Natural killer cell (primary cell): ENCODE data around the gene CLSTN2. TPM values are rescaled to one million over a fixed set of nuclear protein-coding genes. Genes with fewer than 3 reads are reported as not detected.

Source experiments
- ATAC-seq, 3 donors: fragments of 150-1000 bp in 2 of 3; fragments of 200-7000 bp in 1 of 3; cut with Tn5 transposase; 1 replicate in 1 of 3; 2 replicates in 2 of 3; pipeline ENCODE4 v1.10.0; 2021; ENCODE audit warnings: mild to moderate bottlenecking in 2 of 3, moderate library complexity in 2 of 3
- DNase-seq, 2 donors: peaks; one replicate each; pipeline versions ENCODE4 v3.0.0 to v3.0.0-alpha.2; 2013 to 2021; ENCODE audit warnings: mixed read lengths in 1 of 2
- H3K27ac ChIP-seq: one replicate; pipeline ENCODE4 v1.5.1; 2013; ENCODE audit warnings: mild to moderate bottlenecking, low read length
- H3K27me3 ChIP-seq: one replicate; pipeline ENCODE4 v1.6.1; 2013; ENCODE audit warnings: low read length; ENCODE audit not compliant: control insufficient read depth, insufficient read depth
- H3K36me3 ChIP-seq: one replicate; pipeline ENCODE4 v1.6.1; 2013; ENCODE audit warnings: low read length; ENCODE audit not compliant: control insufficient read depth, insufficient read depth
- H3K4me1 ChIP-seq: one replicate; pipeline ENCODE4 v1.6.1; 2013; ENCODE audit warnings: low read length; ENCODE audit not compliant: control insufficient read depth, insufficient read depth
- H3K4me3 ChIP-seq: one replicate; pipeline ENCODE4 v1.5.1; 2013; ENCODE audit warnings: low read length
- H3K9me3 ChIP-seq: one replicate; pipeline ENCODE4 v1.6.1; 2013; ENCODE audit warnings: low read length; ENCODE audit not compliant: control insufficient read depth, insufficient read depth
- H3K27ac Mint-ChIP-seq, 2 donors: one replicate each; pipeline ENCODE4 v1.8.0; 2022; ENCODE audit warnings: mild to moderate bottlenecking in 2 of 2, mixed read lengths in 2 of 2, moderate library complexity in 1 of 2
- H3K27me3 Mint-ChIP-seq, 2 donors: one replicate each; pipeline ENCODE4 v1.8.0; 2022; ENCODE audit warnings: low read depth in 2 of 2, mixed read lengths in 2 of 2
- H3K36me3 Mint-ChIP-seq: one replicate; pipeline ENCODE4 v1.8.0; 2022; ENCODE audit warnings: mixed read lengths
- H3K4me1 Mint-ChIP-seq, 2 donors: one replicate each; pipeline ENCODE4 v1.8.0; 2022; ENCODE audit warnings: mixed read lengths in 2 of 2
- H3K4me3 Mint-ChIP-seq: one replicate; pipeline ENCODE4 v1.8.0; 2022; ENCODE audit warnings: mild to moderate bottlenecking, moderate library complexity, mixed read lengths
- H3K9me3 Mint-ChIP-seq, 2 donors: one replicate each; pipeline ENCODE4 v1.8.0; 2022; ENCODE audit warnings: mixed read lengths in 2 of 2
- WGBS: methylation state at CpG from one replicate; pipeline ENCODE4 v1.1.7; 2013; ENCODE audit warnings: missing lambda C conversion rate; ENCODE audit not compliant: insufficient coverage; 5-methylcytosine and 5-hydroxymethylcytosine counted together
- intact Hi-C: fragments of 100-400 bp; cut with micrococcal nuclease; formaldehyde crosslinking; loops from one replicate; pipeline ENCODE4 v1.14.2; 2022
- total RNA-seq, 4 donors: library from RNA; stranded (reverse); fragments of 120-200 nt in 1 of 4; gene quantifications; one replicate each; pipeline versions ENCODE4 v1.2.3 to v1.2.4, GENCODE V29; 2013 to 2022
- TF ChIP-seq, protein P1 (sequence below): fragments of 200-600 bp; IDR thresholded peaks from one replicate; pipeline ENCODE4 v1.8.0; 2022; ENCODE audit warnings: antibody characterized with exemption

CLSTN2 gene
- total RNA-seq, 3 donors from 2014 or later (not counting 1 experiment from before 2014, with no cell fraction given): 0.05 TPM; not detected in 2

DNA sequence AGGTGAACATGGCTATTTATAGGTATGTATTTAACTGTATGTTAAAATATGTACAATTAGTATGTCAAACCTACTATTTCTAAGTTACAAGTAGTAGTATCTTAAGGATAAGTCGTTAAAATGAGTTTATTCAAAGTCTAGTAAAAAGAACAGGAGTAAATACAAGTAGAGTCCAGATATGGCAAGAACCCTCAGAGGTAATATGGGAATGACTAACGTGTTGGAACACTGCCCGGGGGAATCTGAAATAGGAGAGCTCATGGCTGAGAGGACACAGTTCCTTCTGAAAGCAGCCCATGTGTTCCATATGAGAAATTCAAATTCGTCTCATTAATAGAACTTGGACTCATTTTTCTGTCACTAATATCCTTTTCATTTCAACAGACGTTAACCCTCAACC, 158.8 kb downstream of the CLSTN2 start:
- Mint-ChIP-seq H3K36me3 (no peaks in the 10 kb centered on the region), H3K4me3 (no peak overlapping the region), H3K9me3 (no peaks in the 10 kb centered on the region), H3K4me1 (no peaks in the 10 kb centered on the region), H3K27me3 (no peaks in the 10 kb centered on the region), H3K27ac (no peak overlapping the region)
- no peak overlapping the region for H3K4me3 ChIP-seq
- no peak overlapping the region for H3K27ac ChIP-seq
- WGBS: 68% methylated on average over 5 of the region's 5 CpGs
- TF ChIP-seq, protein P1, sequence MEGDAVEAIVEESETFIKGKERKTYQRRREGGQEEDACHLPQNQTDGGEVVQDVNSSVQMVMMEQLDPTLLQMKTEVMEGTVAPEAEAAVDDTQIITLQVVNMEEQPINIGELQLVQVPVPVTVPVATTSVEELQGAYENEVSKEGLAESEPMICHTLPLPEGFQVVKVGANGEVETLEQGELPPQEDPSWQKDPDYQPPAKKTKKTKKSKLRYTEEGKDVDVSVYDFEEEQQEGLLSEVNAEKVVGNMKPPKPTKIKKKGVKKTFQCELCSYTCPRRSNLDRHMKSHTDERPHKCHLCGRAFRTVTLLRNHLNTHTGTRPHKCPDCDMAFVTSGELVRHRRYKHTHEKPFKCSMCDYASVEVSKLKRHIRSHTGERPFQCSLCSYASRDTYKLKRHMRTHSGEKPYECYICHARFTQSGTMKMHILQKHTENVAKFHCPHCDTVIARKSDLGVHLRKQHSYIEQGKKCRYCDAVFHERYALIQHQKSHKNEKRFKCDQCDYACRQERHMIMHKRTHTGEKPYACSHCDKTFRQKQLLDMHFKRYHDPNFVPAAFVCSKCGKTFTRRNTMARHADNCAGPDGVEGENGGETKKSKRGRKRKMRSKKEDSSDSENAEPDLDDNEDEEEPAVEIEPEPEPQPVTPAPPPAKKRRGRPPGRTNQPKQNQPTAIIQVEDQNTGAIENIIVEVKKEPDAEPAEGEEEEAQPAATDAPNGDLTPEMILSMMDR: no peak
- H3K36me3 ChIP-seq: no peaks in the 10 kb centered on the region
- ATAC-seq (no peak), DNase-seq (no peak)
- peaks cover 2% of the 10 kb centered on the region for H3K9me3 ChIP-seq
- H3K27me3 ChIP-seq: no peaks in the 10 kb centered on the region
- intact Hi-C loops: no loop called here
- no peaks in the 10 kb centered on the region for H3K4me1 ChIP-seq

DNA sequence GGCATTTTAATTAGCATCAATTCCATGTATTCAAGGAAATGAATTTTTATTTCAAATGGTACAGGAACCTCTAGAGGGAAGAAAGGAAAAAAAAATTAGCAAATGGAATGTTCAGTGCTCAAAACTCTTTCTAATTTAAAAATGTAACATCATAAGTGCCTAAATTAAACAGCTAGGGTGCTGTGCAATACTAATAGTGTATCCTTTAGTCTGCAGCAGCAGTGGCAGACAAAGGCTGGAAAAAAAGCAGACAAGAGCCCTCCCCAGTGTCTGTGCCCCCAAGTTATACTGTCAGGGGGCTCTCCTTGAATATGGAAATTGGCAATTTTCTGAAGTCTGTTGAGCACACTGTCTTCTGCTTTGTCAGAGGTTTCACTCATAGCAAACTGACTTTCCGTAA, 159.5 kb downstream of the CLSTN2 start:
- H3K27ac Mint-ChIP-seq: no peak overlapping the region
- H3K27me3 Mint-ChIP-seq: no peaks in the 10 kb centered on the region
- H3K9me3 Mint-ChIP-seq: no peaks in the 10 kb centered on the region
- Histone ChIP-seq H3K9me3 (peaks cover 2% of the 10 kb centered on the region), H3K4me3 (no peak overlapping the region), H3K4me1 (no peaks in the 10 kb centered on the region), H3K36me3 (no peaks in the 10 kb centered on the region), H3K27me3 (no peaks in the 10 kb centered on the region), H3K27ac (no peak overlapping the region)
- no peaks in the 10 kb centered on the region for H3K36me3 Mint-ChIP-seq
- DNase-seq (no peak), ATAC-seq (no peak)
- intact Hi-C loops: no loop called here
- WGBS: 100% methylated on average over 1 of the region's 1 CpG
- TF ChIP-seq, protein P1: no peak
- no peaks in the 10 kb centered on the region for H3K4me1 Mint-ChIP-seq
- H3K4me3 Mint-ChIP-seq: no peak overlapping the region

DNA sequence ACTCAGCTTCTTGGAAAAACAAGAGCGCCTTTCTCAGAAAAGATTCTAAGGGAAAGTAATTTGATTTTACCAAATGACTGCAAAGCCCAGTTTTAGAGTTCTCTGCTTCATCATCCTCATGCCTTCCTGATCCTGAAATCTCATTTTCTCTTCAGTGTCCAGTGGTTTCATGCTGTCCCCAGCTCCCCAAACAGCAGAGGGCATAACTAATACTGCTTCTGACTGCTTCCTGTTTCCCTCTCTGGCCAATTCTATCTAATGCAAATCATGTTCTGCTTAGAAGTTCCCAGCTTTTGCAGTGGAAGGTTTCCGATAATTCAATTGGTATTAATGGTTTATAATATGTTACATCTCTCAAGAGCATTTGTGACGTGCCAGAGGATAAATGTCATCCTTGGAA, 161.1 kb downstream of the CLSTN2 start:
- Histone ChIP-seq H3K27me3 (no peaks in the 10 kb centered on the region), H3K9me3 (no peaks in the 10 kb centered on the region), H3K4me1 (no peaks in the 10 kb centered on the region), H3K4me3 (no peak overlapping the region), H3K27ac (no peak overlapping the region), H3K36me3 (no peaks in the 10 kb centered on the region)
- Mint-ChIP-seq H3K36me3 (no peaks in the 10 kb centered on the region), H3K27ac (no peak overlapping the region), H3K4me3 (no peak overlapping the region), H3K4me1 (no peaks in the 10 kb centered on the region), H3K27me3 (peaks cover 0 to 4% of the 10 kb centered on the region in 2 donors), H3K9me3 (no peaks in the 10 kb centered on the region)
- DNase-seq (no peak), ATAC-seq (no peak)
- TF ChIP-seq, protein P1: no peak
- 72% methylated on average over 3 of the region's 3 CpGs for WGBS
- intact Hi-C loops: no loop called here

DNA sequence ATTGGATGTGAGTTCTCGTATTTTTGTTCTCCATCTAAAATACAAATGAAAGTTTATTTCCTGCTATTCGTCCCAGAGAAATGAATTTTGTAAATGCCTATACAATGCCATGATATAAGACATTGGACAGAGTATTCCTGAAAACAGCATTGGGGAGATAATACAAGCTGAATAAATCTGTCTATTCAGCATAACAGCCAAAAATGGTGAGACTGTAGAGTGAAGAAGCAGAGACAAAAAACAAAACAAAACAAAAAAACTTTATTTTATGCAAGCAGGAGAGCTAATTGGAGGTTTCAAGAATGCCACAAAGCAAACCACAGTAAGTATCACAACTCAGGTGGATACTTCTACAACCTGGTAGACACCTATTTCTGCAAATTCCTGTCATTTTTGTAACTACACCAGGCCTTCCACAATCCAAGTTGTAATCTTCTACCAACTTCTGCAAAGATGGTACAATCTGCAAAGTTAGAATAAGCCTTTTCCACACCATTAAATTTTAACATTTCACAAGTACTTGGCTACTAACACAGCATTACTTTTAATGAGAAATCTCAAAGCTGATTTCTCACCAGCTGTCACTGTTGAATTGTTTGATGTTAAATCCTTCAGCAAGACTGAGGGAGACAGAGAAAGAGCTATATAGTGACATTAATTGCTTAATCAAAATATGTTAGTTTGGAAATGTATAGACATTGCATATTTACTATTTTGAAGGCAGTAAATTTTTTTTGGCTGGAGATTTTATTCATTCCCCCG, 163.1 kb downstream of the CLSTN2 start:
- no peaks in the 10 kb centered on the region for H3K27me3 ChIP-seq
- no peaks in the 10 kb centered on the region for H3K9me3 ChIP-seq
- no peaks in the 10 kb centered on the region for H3K9me3 Mint-ChIP-seq
- H3K36me3 ChIP-seq: no peaks in the 10 kb centered on the region
- no peaks in the 10 kb centered on the region for H3K36me3 Mint-ChIP-seq
- no peak for DNase-seq
- TF ChIP-seq, protein P1: no peak
- H3K27ac ChIP-seq: no peak overlapping the region
- no peaks in the 10 kb centered on the region for H3K4me1 ChIP-seq
- WGBS: 77% methylated on average over 2 of the region's 3 CpGs
- H3K27ac Mint-ChIP-seq: no peak overlapping the region
- no peak for ATAC-seq
- H3K27me3 Mint-ChIP-seq: peaks cover 0 to 4% of the 10 kb centered on the region in 2 donors
- H3K4me3 ChIP-seq: no peak overlapping the region
- intact Hi-C loops: no loop called here
- no peak overlapping the region for H3K4me3 Mint-ChIP-seq
- H3K4me1 Mint-ChIP-seq: no peaks in the 10 kb centered on the region
